Measurements from ENCODE around the gene ILKAP. TPM values are rescaled to one million over a fixed set of nuclear protein-coding genes. Genes with fewer than 3 reads are reported as not detected.
A peak's percentile ranks its signal among the peaks of the same experiment; 100 is the strongest.

The ILKAP gene, protein sequence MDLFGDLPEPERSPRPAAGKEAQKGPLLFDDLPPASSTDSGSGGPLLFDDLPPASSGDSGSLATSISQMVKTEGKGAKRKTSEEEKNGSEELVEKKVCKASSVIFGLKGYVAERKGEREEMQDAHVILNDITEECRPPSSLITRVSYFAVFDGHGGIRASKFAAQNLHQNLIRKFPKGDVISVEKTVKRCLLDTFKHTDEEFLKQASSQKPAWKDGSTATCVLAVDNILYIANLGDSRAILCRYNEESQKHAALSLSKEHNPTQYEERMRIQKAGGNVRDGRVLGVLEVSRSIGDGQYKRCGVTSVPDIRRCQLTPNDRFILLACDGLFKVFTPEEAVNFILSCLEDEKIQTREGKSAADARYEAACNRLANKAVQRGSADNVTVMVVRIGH
- total RNA-seq (2014; rRNA removed; shearing (Covaris generic)) = 14.5 and 20.2 TPM in 2 replicates

- Histone ChIP-seq H3K27me3 (replicated peaks) (peaks cover 5% of the 10 kb centered on the region; the same call in 1 of the 2 replicates), H3K4me3 (peak within 1 kb of the TSS; percentile 100), H3K9me3 (replicated peaks) (peaks cover 6% of the 10 kb centered on the region; the same call in 1 of the 2 replicates), H3K4me1 (replicated peaks) (peaks cover 17% of the 10 kb centered on the region), H3K27ac (peak within 1 kb of the TSS; percentile 67), H3K36me3 (peaks cover 27% of the 10 kb centered on the region)
- peak; percentile 74 to 87 for DNase-seq (ENCODE audit: low read depth in 1 of 2, low spot score in 2 of 2)
These were observed at the start of gene ILKAP for GRCh38 chr2:238203094-238203972. Gene ILKAP, minus strand, starts transcription at chr2:238203695. Its CDS starts 142 bp downstream, at chr2:238203553.

- H3K36me3 ChIP-seq = peaks cover 55% of the 10 kb centered on the region
- DNase-seq (ENCODE audit: low read depth in 1 of 2, low spot score in 2 of 2) = no peak
- H3K27ac ChIP-seq = no peak overlapping the region
- no peaks in the 10 kb centered on the region for H3K9me3 ChIP-seq (replicated peaks)
- H3K4me1 ChIP-seq (replicated peaks) = no peaks in the 10 kb centered on the region
- no peak overlapping the region for H3K4me3 ChIP-seq
- no peaks in the 10 kb centered on the region for H3K27me3 ChIP-seq (replicated peaks)
These were observed 49.5 kb upstream of the ILKAP start for GRCh38 chr2:238252766-238253630.

DNA sequence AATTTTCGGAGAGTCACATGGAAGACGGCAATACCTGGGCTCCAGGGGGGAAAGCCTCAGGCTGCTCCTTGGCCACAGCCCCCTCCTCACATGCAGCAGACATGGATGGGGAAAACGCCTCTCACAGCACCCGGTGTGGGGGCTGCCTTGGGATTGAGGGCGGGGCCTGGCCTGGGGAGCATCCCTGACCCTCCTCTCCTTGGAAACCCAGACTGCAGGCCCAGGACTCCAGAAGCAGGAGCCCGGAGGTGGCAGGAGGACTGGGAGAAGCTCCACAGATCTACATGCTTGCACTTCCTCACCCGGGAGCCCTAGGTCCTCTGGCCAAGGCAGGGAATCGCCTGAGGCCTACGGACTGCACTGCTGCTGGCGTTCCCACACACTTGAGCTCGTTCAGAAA, 48.5 kb upstream of the ILKAP start:
- Histone ChIP-seq H3K9me3 (replicated peaks) (no peaks in the 10 kb centered on the region), H3K27me3 (replicated peaks) (no peaks in the 10 kb centered on the region), H3K4me1 (replicated peaks) (no peaks in the 10 kb centered on the region), H3K27ac (no peak overlapping the region), H3K36me3 (peaks cover 47% of the 10 kb centered on the region), H3K4me3 (no peak overlapping the region)
- no peak for DNase-seq (ENCODE audit: low read depth in 1 of 2, low spot score in 2 of 2)

DNA sequence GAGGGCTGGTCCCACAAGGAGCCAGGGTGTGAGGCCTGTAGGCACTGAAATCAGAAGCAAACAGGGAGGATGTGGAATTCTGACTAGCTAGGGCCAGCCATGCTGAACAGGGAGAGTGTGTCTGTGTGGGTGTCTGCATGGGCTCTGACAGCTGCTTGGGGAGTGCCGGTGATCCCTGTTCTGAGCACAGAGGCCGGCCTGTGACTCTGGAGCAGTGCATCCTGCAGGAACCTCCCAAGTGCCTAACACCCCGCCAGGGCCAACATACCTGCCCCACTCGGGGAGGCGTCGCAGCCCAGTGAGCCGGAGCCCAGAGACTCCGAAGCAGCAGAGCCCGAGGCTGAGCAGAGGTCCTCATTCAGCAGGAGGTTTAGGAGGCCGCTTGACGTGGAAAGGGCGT, 47.8 kb upstream of the ILKAP start:
- Histone ChIP-seq H3K27ac (no peak overlapping the region), H3K4me3 (no peak overlapping the region), H3K9me3 (replicated peaks) (no peaks in the 10 kb centered on the region), H3K27me3 (replicated peaks) (no peaks in the 10 kb centered on the region), H3K4me1 (replicated peaks) (no peaks in the 10 kb centered on the region), H3K36me3 (peaks cover 41% of the 10 kb centered on the region)
- DNase-seq (ENCODE audit: low read depth in 1 of 2, low spot score in 2 of 2) = no peak

DNA sequence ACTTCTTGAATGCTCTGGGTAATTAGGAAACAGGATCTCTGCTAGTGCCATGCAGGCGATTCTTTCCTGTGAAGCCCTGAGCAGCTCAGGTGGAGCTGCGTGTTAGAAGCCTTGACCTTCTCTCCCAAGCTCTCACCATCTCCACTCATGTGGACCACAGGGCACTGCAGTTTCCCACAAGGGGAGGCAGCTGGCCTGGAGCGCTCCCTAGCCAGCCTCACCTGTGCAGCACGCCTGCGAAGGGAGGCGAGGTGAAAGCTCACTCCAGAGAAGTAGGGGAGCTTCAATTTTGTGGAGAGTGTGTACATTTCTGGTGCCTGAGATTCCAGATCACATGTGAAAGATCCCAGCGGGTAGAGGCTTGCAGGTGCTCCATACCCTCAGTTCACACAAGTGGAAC, 47.4 kb upstream of the ILKAP start:
- H3K4me3 ChIP-seq = no peak overlapping the region
- H3K27me3 ChIP-seq (replicated peaks) = no peaks in the 10 kb centered on the region
- H3K9me3 ChIP-seq (replicated peaks) = no peaks in the 10 kb centered on the region
- H3K27ac ChIP-seq = no peak overlapping the region
- peaks cover 37% of the 10 kb centered on the region for H3K36me3 ChIP-seq
- H3K4me1 ChIP-seq (replicated peaks) = no peaks in the 10 kb centered on the region
- no peak for DNase-seq (ENCODE audit: low read depth in 1 of 2, low spot score in 2 of 2)

GRCh38 chr2:238247841-238248453, 44.5 kb upstream of the ILKAP start:
- Histone ChIP-seq H3K27ac (no peak overlapping the region), H3K4me3 (no peak overlapping the region), H3K27me3 (replicated peaks) (no peaks in the 10 kb centered on the region), H3K4me1 (replicated peaks) (no peaks in the 10 kb centered on the region), H3K36me3 (peaks cover 38% of the 10 kb centered on the region), H3K9me3 (replicated peaks) (no peaks in the 10 kb centered on the region)
- DNase-seq (ENCODE audit: low read depth in 1 of 2, low spot score in 2 of 2) = no peak

- no peaks in the 10 kb centered on the region for H3K4me1 ChIP-seq (replicated peaks)
- H3K27ac ChIP-seq = no peak overlapping the region
- H3K27me3 ChIP-seq (replicated peaks) = no peaks in the 10 kb centered on the region
- no peak overlapping the region for H3K4me3 ChIP-seq
- DNase-seq (ENCODE audit: low read depth in 1 of 2, low spot score in 2 of 2) = no peak
- H3K36me3 ChIP-seq = peaks cover 31% of the 10 kb centered on the region
- no peaks in the 10 kb centered on the region for H3K9me3 ChIP-seq (replicated peaks)
These were observed 43.7 kb upstream of the ILKAP start for GRCh38 chr2:238247002-238247822.

GRCh38 chr2:238244151-238244550, 40.7 kb upstream of the ILKAP start:
- H3K4me1 ChIP-seq (replicated peaks) = peaks cover 15% of the 10 kb centered on the region
- H3K27me3 ChIP-seq (replicated peaks) = peaks cover 6% of the 10 kb centered on the region
- H3K9me3 ChIP-seq (replicated peaks) = no peaks in the 10 kb centered on the region
- no peak for DNase-seq (ENCODE audit: low read depth in 1 of 2, low spot score in 2 of 2)
- H3K4me3 ChIP-seq = no peak overlapping the region
- peaks cover 15% of the 10 kb centered on the region for H3K36me3 ChIP-seq
- no peak overlapping the region for H3K27ac ChIP-seq

- peaks cover 15% of the 10 kb centered on the region for H3K36me3 ChIP-seq
- H3K4me1 ChIP-seq (replicated peaks) = peaks cover 15% of the 10 kb centered on the region
- H3K9me3 ChIP-seq (replicated peaks) = peaks cover 3% of the 10 kb centered on the region; the same call in 1 of the 2 replicates
- H3K27me3 ChIP-seq (replicated peaks) = peaks cover 11% of the 10 kb centered on the region
- no peak for DNase-seq (ENCODE audit: low read depth in 1 of 2, low spot score in 2 of 2)
- H3K27ac ChIP-seq = no peak overlapping the region
- H3K4me3 ChIP-seq = no peak overlapping the region
These were observed 40.1 kb upstream of the ILKAP start for GRCh38 chr2:238243496-238244076.

DNA sequence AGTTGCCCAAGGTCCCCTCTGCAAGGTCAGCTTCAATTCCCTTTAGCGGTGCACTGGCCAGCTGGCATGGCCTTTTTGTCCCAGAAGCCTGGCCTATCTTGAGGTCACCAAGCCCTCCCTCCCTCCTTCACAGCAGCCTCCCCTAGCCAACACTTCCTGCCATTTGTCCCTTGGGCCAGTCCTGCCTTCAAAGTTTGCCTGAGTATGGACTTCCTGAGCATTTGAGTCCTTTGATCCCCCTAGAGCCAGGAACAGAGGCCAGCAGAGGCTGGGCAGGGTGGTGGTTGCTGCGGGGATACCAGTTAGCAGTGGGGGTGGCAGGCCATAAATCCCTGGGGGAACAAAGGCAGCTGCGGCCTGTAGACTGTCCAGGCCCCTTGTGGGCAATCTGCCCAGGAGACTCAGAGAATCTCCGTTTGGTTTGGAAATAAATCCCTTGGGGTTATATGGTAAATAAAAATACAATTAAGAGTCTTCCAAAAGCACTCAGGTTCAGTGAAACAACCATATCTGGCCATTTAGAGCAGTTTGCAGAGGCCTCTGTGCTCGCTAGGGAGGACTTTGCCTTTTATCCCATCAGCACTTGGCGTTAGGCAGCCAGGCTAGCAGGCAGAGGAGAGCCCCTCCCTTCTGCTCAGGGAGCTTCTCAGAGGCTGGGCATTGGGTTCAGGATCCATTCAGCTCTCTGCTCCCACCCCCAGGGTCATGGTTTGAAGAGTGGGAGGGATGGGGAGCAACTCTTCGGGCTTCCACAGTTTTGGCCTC, 39.4 kb upstream of the ILKAP start:
- peaks cover 11% of the 10 kb centered on the region for H3K27me3 ChIP-seq (replicated peaks)
- no peak overlapping the region for H3K27ac ChIP-seq
- DNase-seq (ENCODE audit: low read depth in 1 of 2, low spot score in 2 of 2) = no peak
- peaks cover 15% of the 10 kb centered on the region for H3K36me3 ChIP-seq
- peaks cover 15% of the 10 kb centered on the region for H3K4me1 ChIP-seq (replicated peaks)
- peaks cover 3% of the 10 kb centered on the region; the same call in 1 of the 2 replicates for H3K9me3 ChIP-seq (replicated peaks)
- no peak overlapping the region for H3K4me3 ChIP-seq

GRCh38 chr2:238241970-238242369, 38.5 kb upstream of the ILKAP start:
- peaks cover 15% of the 10 kb centered on the region for H3K36me3 ChIP-seq
- DNase-seq (ENCODE audit: low read depth in 1 of 2, low spot score in 2 of 2) = no peak
- no peak overlapping the region for H3K4me3 ChIP-seq
- H3K27ac ChIP-seq = no peak overlapping the region
- peaks cover 15% of the 10 kb centered on the region for H3K4me1 ChIP-seq (replicated peaks)
- H3K27me3 ChIP-seq (replicated peaks) = peaks cover 11% of the 10 kb centered on the region
- peaks cover 3% of the 10 kb centered on the region; the same call in 1 of the 2 replicates for H3K9me3 ChIP-seq (replicated peaks)
